Endothelial cell of umbilical vein (primary cell): Measurements from ENCODE around the gene VWA7. TPM values are rescaled to one million over a fixed set of nuclear protein-coding genes. Genes with fewer than 3 reads are reported as not detected.

Experiments used
- BruUV-seq: library from RNA; stranded (reverse); fragments of 400-500 nt; replicated peaks from 2 replicates; lab custom pipeline; 2021; lab: Mats Ljungman, UMichigan
- CTCF ChIA-PET: fragments of 300-600, 350-600 bp; sonication (Branson Sonifier 250); formaldehyde crosslinking; loops from one replicate; lab custom pipeline; 2021; ENCODE audit warnings: antibody characterized with exemption, inconsistent platforms; lab: Charles Lee
- POLR2A ChIA-PET: fragments of 300-600, 350-600 bp; sonication (Branson Sonifier 250); formaldehyde crosslinking; loops from one replicate; lab custom pipeline; 2021; ENCODE audit warnings: antibody characterized with exemption, inconsistent platforms; lab: Charles Lee
- DNase-seq: peaks from one replicate; pipeline ENCODE4 v3.0.0-alpha.2; 2011; ENCODE audit warnings: low read depth, low spot score
- FAIRE-seq: peaks from 2 replicates; lab custom pipeline; 2011; peaks lifted over from hg19 to GRCh38; lab: Jason Lieb, UNC
- H2AFZ ChIP-seq: 2 replicates; pipeline ENCODE4 v1.6.0; 2012; ENCODE audit warnings: low read depth, low read length, control low read depth, inconsistent platforms
- H3K27ac ChIP-seq: 2 replicates; pipeline ENCODE4 v1.5.1; 2011; ENCODE audit warnings: low read depth, mild to moderate bottlenecking, control low read depth, low read length, moderate library complexity; ENCODE audit not compliant: insufficient read depth
- H3K27me3 ChIP-seq, 2 experiments: 2 replicates each; pipeline versions ENCODE4 v1.6.0 to v1.6.1; 2011; ENCODE audit warnings: low read length in 2 of 2, mixed read lengths in 1 of 2; ENCODE audit not compliant: control insufficient read depth in 2 of 2, insufficient read depth in 2 of 2
- H3K36me3 ChIP-seq, 2 experiments: 2 replicates in 1 of 2; 3 replicates in 1 of 2; pipeline ENCODE4 v1.5.1; 2011; ENCODE audit warnings: low read length in 2 of 2, mild to moderate bottlenecking in 1 of 2, moderate library complexity in 1 of 2; ENCODE audit not compliant: control insufficient read depth in 2 of 2, insufficient read depth in 2 of 2; ENCODE audit errors: extremely low read depth in 1 of 2
- H3K4me1 ChIP-seq: 3 replicates; pipeline ENCODE4 v1.5.1; 2011; ENCODE audit warnings: mild to moderate bottlenecking, low read length; ENCODE audit not compliant: control insufficient read depth, insufficient read depth; ENCODE audit errors: extremely low read depth
- H3K4me2 ChIP-seq: 2 replicates; pipeline ENCODE4 v1.6.1; 2011; ENCODE audit warnings: low read length, control low read depth, mixed read lengths; ENCODE audit not compliant: insufficient read depth
- H3K4me3 ChIP-seq, 3 experiments: fragments of 200-600 bp in 1 of 3; sonication (generic), shearing (Covaris generic) in 1 of 3; replicated peaks in 1 of 3; 2 replicates each; pipeline ENCODE4 v1.5.1; 2011 to 2016; ENCODE audit warnings: control low read depth in 3 of 3, low read length in 3 of 3, mild to moderate bottlenecking in 2 of 3, inconsistent platforms in 1 of 3, low read depth in 1 of 3, moderate library complexity in 1 of 3; ENCODE audit not compliant: insufficient read depth in 1 of 3
- H3K79me2 ChIP-seq: 2 replicates; pipeline ENCODE4 v1.6.0; 2012; ENCODE audit warnings: low read length, inconsistent platforms; ENCODE audit not compliant: control insufficient read depth, insufficient read depth
- H3K9ac ChIP-seq: replicated peaks from 2 replicates; pipeline ENCODE3; 2011; ENCODE audit warnings: low read length, control low read depth; ENCODE audit not compliant: insufficient read depth; ENCODE audit errors: extremely low read depth
- H3K9me1 ChIP-seq: replicated peaks from 3 replicates; pipeline ENCODE4 v1.6.0; 2011; ENCODE audit warnings: mild to moderate bottlenecking, low read length; ENCODE audit not compliant: control insufficient read depth, insufficient read depth; ENCODE audit errors: extremely low read depth
- H3K9me3 ChIP-seq: replicated peaks from 2 replicates; pipeline ENCODE4 v1.5.1; 2012; ENCODE audit warnings: low read length, inconsistent platforms; ENCODE audit not compliant: control insufficient read depth, insufficient read depth
- H4K20me1 ChIP-seq: replicated peaks from 2 replicates; pipeline ENCODE3; 2011; ENCODE audit warnings: mild to moderate bottlenecking, low read length; ENCODE audit not compliant: control insufficient read depth, insufficient read depth; ENCODE audit errors: extremely low read depth
- EZH2 ChIP-seq: IDR thresholded peaks from 2 replicates; pipeline ENCODE4 v1.6.1; 2012; ENCODE audit warnings: borderline replicate concordance, low read depth, mild to moderate bottlenecking, moderate library complexity, low read length, inconsistent platforms; ENCODE audit not compliant: severe bottlenecking
- FOS ChIP-seq: IDR thresholded peaks from 2 replicates; pipeline ENCODE4 v1.6.1; 2011; ENCODE audit warnings: mild to moderate bottlenecking, low read length, moderate library complexity, borderline replicate concordance; ENCODE audit not compliant: insufficient read depth
- JUN ChIP-seq: IDR thresholded peaks from 2 replicates; pipeline ENCODE4 v1.6.1; 2011; ENCODE audit warnings: borderline replicate concordance, low read depth; ENCODE audit not compliant: insufficient read length, insufficient read depth
- MYC ChIP-seq: IDR thresholded peaks from one replicate; pipeline ENCODE4 v1.6.1; 2011; ENCODE audit warnings: mild to moderate bottlenecking, low read depth, low read length
- POLR2A ChIP-seq: IDR thresholded peaks from 2 replicates; pipeline ENCODE4 v1.6.1; 2012; ENCODE audit warnings: low read depth, mild to moderate bottlenecking, control low read depth, low read length
- dilution Hi-C: fragments of 300-500 bp; cut with MboI; formaldehyde crosslinking; loops from one replicate; pipeline ENCODE4 v1.15.0; 2019; ENCODE audit warnings: low sequenced_read_pairs; ENCODE audit not compliant: extremely low pct_ligation_motif_present
- intact Hi-C: fragments of 100-400 bp; cut with micrococcal nuclease; formaldehyde crosslinking; loops from one replicate; pipeline ENCODE4 v1.10.0; 2022
- polyA plus RNA-seq, 4 experiments: library from polyadenylated mRNA; depleted of rRNA in 3 of 4; stranded (reverse) in 3 of 4; unstranded in 1 of 4; fragments of >200 nt; gene quantifications; 2 replicates each; pipeline versions ENCODE4 v1.2.1 to v1.2.3, GENCODE V29; 2011 to 2012; ENCODE audit warnings: missing spikeins in 1 of 4
- total RNA-seq: library from RNA; stranded (reverse); gene quantifications from 2 replicates; pipeline ENCODE4 v1.2.3, GENCODE V29; 2021
- TF ChIP-seq, protein P1 (sequence below): IDR thresholded peaks from 2 replicates; pipeline ENCODE4 v1.6.1; 2011; ENCODE audit not compliant: insufficient read depth, insufficient read length
- TF ChIP-seq, protein P2 (sequence below), 2 donors: IDR thresholded peaks; 1 replicate in 1 of 2; 2 replicates in 1 of 2; pipeline ENCODE4 v1.5.1; 2011; ENCODE audit warnings: low read length in 2 of 2, mild to moderate bottlenecking in 2 of 2, moderate library complexity in 2 of 2, control low read depth in 1 of 2, inconsistent platforms in 1 of 2, low read depth in 1 of 2; ENCODE audit not compliant: insufficient read depth in 1 of 2; ENCODE audit errors: extremely low read depth in 1 of 2

VWA7 gene
- total and polyA plus RNA-seq, 2 donors (not counting 3 experiments of a cell fraction or from before 2014, with no cell fraction given), result 0.11 to 0.51 TPM

GRCh38 chr6:31719001-31719400 lies 58.1 kb downstream of the VWA7 start:
- Histone ChIP-seq H3K9ac (no peak overlapping the region), H3K27ac (no peak overlapping the region), H3K79me2 (no peaks in the 10 kb centered on the region), H3K9me3 (no peaks in the 10 kb centered on the region), H4K20me1 (no peaks in the 10 kb centered on the region), H3K4me2 (no peak overlapping the region), H3K4me1 (no peaks in the 10 kb centered on the region), H3K36me3 (no peaks in the 10 kb centered on the region), H3K27me3 (peaks cover 0 to 2% of the 10 kb centered on the region in 2 experiments), H3K4me3 (no peak overlapping the region), H2AFZ (no peak overlapping the region), H3K9me1 (no peaks in the 10 kb centered on the region)
- intact Hi-C loops, result no loop called here
- TF ChIP-seq JUN (no peak), MYC (no peak), FOS (no peak), EZH2 (no peak), POLR2A (no peak)
- TF ChIP-seq, protein P1, sequence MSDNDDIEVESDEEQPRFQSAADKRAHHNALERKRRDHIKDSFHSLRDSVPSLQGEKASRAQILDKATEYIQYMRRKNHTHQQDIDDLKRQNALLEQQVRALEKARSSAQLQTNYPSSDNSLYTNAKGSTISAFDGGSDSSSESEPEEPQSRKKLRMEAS, result no peak
- TF ChIP-seq, protein P2, sequence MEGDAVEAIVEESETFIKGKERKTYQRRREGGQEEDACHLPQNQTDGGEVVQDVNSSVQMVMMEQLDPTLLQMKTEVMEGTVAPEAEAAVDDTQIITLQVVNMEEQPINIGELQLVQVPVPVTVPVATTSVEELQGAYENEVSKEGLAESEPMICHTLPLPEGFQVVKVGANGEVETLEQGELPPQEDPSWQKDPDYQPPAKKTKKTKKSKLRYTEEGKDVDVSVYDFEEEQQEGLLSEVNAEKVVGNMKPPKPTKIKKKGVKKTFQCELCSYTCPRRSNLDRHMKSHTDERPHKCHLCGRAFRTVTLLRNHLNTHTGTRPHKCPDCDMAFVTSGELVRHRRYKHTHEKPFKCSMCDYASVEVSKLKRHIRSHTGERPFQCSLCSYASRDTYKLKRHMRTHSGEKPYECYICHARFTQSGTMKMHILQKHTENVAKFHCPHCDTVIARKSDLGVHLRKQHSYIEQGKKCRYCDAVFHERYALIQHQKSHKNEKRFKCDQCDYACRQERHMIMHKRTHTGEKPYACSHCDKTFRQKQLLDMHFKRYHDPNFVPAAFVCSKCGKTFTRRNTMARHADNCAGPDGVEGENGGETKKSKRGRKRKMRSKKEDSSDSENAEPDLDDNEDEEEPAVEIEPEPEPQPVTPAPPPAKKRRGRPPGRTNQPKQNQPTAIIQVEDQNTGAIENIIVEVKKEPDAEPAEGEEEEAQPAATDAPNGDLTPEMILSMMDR (IDR thresholded peaks at IDR 0.05; ENCODE audit: extremely low read depth in 1 of 2, insufficient read depth in 1 of 2, low read depth in 1 of 2, low read length in 2 of 2), result no peak
- dilution Hi-C loops, result no loop called here
- DNase-seq, result no peak
- FAIRE-seq, result no peak
- BruUV-seq, result no TSS peak
- CTCF ChIA-PET, result no interaction called here
- POLR2A ChIA-PET, result no interaction called here
